Stimulated activated CD8-positive, alpha-beta memory T cell treated with anti-CD3 and anti-CD28 coated beads, Interleukin-15, amount 100 ng/mL, for 24 hours (primary cell): ENCODE measurements around the gene ARL13B.
"Not testable (repeated sequence)": the region's sequence is repeated elsewhere in the genome, so short reads cannot be mapped to it uniquely, and the experiment has no call there.

Experiments
- DNase-seq: peaks from one replicate; pipeline ENCODE4 v3.0.0-alpha.2; 2020; ENCODE audit warnings: low read depth

Gene ARL13B

DNA sequence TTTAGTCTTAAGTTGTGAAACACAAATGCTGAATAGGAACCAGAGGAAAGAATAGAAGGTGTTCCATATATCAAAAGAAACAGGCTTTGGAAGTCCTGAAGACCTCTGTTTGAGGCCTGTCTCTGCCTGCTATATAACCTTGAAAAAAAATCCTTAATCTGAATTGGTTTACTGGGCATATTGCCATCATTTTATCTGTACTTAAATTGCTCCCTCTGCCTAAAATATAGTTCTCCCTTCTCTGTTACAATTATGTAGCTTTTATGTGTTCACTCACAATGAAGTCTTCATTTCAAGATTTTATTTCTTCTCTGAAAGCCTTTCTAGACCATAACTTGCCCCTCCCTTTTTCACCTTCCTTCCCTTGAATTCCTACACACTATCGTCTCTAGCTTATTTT is 21.2 kb downstream of the ARL13B start:
- no peak for DNase-seq

DNA sequence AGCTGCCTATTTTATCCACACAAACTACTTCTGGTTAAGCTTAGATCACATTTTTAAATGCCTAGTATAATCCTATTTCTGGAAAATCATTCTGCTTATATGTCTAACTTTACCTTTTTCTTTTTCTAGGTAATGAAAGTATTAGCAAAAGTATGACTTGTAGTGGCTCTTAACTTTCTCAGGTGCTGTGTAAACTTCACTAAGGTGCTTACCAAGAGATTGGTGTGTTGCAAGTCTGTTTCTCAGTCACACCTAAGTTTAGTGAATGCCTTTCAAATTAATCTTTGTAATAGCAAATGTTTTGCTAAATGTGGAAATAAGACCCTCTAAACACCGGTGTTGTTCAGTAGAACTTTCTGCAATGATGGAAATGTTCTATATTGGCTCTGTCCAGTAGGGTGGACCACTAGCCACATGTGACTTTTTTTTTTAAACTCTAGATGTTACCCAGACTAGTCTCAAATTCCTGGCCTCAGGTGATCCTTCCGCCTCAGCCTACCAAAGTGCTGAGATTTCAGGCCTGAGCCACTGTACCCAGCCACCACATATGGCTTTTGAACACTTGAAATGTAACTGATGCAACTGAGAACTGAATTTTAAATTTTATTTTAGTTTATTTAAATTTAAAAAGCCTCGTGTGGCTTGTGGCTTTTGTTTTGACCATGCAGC is 22.0 kb downstream of the ARL13B start:
- DNase-seq: no peak

DNA sequence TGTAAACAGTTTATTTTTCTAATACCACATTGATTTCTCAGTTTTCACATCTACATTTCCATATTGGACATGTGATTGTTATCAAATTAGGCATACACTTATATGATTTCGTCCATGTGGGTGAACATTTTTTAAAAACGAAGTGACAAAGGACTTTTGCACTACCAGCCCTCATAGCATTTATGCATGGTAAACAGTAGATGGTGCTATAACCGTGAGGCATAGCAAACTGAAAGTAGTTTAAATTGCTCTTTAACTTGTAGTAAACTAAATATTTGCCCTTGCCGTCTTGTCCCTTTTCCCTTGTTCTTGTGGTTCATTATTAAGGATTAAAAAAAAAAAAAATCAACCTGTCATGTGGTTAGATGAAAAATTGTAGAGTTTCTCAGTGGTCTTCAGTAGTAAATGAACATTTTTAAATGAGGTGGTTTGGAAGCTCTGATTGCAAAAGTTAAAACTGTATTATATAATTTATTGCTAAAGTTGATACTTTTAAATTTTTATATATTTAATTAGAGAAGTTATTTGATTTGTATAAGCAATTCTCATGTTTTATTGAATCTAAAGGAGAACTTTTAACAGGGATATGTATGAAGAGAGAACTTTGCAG is 24.5 kb downstream of the ARL13B start:
- no peak for DNase-seq

DNA sequence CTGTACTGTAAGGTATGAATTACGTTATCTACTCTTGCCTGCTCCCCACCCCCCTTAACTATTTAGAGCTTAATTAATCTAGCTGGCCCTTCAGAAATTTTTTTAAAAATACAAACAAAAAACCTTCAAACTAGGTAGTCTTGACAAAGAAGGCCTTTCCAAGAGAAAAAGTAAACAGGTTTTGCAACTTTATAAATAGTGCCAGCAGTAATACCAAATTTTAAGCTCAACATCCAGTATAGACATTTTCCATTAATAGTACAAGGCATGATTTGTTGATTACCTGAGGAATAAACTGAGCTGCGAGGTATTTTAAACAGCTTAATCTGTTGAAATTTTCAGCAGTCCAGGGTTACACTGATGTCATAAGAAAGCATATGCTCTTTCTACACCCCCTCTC is 28.3 kb downstream of the ARL13B start:
- no peak for DNase-seq

DNA sequence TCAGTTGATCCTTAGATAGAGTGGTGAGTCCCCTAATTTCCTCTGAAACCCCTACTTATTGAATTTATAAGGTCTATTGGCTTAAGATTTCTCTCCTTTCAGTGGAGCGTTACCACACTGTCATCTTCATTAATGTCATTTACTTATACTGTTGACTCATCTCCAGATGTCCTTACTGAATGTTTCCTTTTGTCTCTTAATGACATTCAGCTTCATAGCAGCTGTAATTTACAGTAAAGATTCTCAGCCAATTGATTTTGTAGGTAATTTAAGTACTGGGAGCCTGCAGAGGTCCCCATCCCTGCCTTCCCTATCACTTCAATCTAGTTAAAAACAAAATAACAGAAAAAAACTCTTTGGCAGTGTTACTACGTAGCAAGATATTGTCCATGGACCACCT is 29.7 kb downstream of the ARL13B start:
- no peak for DNase-seq

DNA sequence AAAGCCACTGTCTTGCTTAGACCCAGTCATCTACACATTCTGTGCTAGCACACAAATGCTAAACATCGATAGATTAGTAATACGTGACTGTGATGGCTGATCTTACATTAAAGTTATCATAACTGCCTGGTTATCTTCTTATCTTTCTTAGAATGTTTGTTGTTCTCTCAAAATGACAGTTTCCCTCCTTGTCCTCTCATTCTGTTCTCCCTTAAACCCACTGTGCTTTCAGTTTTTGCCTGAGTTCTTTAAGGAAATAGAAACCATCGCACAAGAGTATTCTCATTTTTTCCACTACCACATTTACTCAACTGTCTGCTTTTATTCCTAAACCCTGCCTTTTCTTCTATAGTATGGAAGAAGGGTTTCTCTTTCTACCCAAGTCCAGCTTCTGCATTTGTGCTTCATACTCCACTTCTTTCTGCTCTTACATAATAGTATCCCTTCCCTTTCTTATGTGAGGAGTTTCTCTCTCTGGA is 31.3 kb downstream of the ARL13B start:
- DNase-seq: no peak

DNA sequence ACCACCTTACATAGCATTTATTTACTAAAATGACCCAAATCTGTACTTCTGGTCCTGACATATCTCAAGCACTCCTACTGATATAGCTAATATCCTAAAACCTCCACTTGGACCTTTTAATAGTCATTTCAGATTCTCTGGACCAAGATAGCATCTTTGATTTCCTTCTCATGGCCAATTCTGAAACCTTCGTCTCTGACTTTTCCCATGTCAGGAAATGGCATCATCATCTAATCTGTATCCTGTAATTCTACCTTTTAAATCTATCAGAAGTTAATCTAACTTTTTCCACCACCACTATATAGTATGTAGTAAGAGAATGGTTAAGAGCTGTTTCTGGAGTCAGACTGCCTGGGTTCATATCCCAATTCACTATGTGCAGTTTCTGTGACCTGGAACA is 32.2 kb downstream of the ARL13B start:
- DNase-seq: no peak

DNA sequence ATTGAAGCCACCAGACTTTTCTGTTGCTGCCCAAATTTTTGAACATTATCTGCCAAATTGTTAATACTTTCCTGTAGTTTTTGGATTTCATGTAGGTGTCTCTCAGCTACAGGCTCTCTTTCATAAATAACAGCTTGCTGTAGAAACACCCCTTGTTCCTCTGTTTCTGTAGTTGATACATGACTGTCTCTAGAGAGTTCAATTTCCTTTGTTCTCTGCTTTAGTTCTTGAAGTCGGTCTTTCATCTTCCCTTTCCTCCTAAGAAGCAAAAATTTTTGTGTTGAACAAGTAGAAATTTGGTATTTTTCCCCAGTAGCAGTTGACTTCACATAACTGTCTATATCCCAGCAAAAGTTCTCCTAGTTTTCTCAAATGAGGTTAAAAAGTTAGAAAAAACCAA is 35.1 kb downstream of the ARL13B start:
- no peak for DNase-seq

DNA sequence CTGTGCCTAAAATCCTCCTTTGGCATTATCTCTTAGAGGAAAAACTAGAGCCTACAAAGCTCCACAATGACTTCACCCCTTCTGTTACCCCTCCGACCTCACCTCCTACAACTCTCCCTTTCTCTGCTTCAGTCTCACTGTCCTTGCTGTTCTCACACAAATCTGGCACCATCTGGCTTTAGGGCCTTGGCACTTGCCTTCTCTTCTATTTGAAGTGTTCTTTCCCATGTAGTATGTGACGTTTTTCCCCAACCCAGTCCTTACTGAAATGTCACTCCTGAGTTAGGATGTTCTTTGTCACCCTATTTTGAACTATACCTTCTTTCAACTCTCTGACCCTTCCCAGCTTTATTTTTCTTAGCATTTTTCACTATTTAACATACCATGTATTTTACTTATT is 39.7 kb downstream of the ARL13B start:
- no peak for DNase-seq

DNA sequence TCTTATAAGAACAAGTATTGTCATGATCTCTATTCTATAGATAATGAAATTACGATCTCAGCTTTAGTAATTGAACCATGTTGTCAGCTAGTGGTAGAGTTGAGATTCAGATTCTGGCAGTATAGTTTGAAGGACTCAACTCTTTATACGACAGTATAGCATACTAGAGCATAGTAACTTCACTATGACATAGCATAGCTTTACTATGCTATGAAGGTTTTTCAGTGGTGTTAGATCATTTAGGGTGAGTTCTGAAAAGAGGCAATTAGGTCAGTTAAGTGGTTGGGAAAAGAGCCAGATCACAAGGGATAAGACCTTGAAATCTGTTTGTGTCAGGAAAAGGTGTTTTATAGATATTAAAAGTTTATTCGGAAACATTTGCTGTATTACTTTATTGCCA is 40.3 kb downstream of the ARL13B start:
- no peak for DNase-seq

DNA sequence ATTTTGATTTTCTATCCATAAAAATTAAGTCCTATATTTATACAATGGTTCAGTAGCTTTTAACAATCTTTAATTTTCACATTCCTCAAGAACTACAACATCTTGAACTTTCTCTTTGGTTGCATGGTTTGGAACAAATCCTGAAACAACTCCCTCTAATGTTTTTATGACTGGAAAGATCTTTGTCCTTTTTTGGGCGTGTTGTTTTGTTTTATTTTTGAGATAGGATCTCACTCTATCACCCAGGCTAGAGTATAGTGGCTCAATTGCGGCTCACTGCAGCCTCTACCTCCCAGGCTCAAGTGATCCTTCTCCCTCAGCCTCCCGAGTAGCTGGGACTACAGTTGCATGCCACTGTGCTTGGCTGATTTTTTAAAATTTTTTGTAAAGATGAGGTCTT is 44.4 kb downstream of the ARL13B start:
- DNase-seq: no peak

DNA sequence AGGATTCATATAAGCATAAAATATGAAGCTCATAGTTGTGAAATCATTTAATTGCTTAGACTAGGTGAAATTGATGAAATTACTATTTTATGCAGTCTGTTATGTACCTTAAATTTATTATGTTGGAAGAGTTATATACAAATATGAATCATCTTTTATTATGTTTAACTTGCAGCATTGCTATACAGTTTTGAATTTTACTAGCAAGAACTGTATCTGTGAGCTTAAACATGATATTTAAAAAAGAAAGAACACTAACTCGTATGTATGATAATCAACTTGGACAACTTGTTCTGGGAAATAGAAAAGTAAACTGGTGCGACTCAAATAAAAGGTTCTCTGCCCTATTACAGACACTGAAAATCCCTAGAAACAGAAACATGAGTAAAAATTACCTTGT is 46.7 kb downstream of the ARL13B start:
- DNase-seq: no peak

DNA sequence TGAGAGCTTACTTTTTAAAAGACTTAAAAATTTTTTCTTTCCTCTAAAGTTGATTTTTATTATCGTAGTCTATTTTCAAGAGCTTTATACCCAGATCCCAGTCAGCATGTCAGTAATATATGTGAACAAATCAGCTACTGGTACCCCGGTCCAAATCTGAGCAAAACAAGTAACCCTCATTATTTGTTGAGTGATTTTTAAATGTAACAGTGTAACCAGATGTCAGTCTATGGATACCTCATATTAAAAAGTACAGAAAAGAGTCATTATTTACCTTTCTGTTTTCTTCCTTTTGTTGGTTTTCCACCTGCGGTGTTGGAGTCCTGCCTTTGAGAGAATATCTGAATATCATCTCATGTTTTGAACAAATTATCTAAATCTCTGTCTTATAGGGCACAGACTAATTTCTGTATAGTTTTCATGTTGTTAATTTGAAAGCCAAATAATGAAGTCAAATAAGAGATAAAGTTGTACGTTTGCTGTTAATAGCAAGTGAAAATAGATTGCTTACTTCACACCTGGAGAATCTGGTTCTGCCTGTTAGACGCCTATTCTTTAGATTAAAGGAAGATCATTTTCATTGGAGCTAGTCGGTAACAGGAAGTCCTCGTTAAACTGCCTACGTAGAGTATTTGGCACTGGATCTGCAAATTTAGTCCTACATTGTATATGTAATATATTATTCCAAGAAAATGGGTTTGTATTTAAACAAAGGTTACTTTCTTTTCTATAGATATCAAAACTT is 48.3 kb downstream of the ARL13B start, which contains the start of gene STX19:
Gene STX19, minus strand, starts transcription at position 505 of the 745 bp plus-strand sequence. CDS start 13,328 bp downstream, outside the sequence.
- DNase-seq: no peak

DNA sequence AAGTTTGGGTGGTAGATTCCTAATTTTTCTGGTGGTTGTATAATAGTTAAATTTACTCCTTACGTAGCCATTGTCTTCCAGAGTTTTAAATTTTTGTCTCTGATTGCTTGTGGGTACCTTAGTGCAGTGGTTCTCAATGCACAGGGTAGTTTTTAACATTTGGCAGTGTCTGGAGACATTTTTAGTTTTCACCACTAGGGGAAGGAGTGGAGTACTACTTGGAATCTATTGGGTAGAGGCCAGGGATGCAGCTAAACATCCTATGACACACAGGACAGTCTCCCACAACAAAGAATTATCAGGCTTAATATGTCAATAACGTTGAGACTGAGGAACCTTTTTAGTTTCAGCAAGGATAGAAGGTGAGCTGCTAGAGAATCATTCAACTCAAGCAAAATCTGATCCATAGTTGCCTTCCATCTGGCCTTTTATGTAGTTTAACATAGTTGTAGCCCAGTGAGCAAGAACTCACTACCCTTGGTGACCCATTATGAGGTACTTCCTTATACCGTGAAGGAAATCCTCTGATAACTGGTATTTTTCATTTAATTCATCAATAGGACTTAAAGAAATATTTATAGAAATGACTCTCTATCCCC is 57.1 kb downstream of the ARL13B start:
- DNase-seq: no peak

DNA sequence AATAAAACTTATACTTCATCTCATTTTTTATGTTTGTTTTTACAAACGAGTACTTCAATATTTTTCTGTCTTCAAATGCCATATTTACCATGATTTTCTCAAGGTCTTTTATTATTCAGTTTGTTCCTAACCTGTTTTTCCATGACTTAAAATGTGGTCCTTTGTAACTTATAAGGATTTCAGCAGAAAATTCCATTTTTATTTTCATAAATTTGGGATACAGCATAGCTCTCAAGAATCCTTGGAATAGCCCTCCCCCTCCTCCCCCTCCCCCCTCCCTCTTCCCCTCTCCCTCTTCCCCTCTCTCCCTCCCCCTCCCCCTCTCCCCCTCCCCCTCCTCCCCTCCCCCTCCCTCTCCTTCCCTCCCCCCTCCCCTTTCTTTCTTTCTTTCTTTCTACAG is 63.3 kb downstream of the ARL13B start:
- DNase-seq: no peak

DNA sequence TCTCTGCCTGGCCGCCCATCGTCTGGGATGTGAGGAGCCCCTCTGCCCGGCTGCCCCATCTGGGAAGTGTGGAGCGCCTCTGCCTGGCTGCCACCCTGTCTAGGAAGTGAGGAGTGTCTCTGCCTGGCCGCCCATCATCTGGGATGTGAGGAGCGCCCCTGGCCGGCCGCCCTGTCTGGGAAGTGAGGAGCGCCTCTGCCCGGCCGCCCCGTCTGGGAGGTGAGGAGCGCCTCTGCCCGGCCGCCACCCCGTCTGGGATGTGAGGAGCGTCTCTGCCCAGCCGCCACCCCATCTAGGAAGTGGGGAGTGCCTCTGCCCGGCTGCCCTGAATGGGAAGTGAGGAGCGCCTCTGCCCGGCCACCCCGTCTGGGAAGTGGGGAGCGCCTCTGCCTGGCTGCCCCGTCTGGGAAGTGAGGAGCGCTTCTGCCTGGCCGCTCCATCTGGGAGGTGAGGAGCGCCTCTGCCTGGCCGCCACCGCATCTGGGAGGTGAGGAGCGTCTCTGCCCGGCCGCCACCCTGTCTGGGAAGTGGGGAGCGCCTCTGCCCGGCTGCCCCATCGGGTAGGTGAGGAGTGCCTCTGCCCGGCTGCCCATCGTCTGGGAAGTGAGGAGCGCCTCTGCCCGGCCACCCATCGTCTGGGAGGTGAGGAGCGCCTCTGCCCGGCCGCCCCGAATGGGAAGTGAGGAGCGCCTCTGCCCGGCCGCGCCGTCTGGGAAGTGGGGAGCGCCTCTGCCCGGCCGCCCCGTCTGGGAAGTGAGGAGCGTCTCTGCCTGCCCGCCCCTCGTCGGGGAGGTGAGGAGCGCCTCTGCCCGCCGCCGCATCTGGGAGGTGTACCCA is 64.4 kb downstream of the ARL13B start:
- not testable (repeated sequence) for DNase-seq

DNA sequence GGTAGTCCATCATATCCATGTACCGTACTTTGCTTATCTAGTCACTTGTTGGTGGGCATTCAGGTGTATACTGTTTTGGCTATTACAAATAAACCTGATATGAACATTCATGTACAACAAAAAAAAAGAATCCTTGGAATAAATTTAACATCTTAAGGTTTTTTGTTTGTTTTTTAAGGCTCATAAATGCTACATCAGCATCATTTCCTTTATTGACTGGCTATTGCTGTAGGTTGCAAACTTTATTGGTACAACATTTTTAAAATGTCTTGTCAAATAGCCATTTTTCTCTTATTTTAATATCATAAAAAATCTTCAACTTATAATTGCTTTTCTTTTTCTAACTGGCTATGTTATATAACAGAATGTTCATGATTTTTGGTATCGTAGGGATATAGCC is 66.6 kb downstream of the ARL13B start:
- DNase-seq: no peak

DNA sequence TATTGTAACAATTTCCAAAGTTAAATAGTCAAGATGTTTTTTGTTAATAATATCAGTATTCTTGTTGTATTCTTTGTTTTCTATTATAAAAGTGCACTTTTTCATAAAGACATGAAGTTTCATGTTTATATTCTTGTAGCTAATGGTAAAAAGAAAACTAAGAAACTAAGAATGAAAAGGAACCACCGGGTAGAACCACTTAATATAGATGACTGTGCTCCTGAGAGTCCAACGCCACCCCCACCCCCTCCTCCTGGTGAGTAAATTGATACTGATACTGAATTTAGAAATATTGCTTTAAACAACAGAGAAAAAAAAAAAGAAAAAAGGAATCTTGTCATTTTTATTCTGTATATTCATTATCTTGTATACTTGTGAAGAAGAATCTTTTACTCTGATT is 69.3 kb downstream of the ARL13B start:
- no peak for DNase-seq

DNA sequence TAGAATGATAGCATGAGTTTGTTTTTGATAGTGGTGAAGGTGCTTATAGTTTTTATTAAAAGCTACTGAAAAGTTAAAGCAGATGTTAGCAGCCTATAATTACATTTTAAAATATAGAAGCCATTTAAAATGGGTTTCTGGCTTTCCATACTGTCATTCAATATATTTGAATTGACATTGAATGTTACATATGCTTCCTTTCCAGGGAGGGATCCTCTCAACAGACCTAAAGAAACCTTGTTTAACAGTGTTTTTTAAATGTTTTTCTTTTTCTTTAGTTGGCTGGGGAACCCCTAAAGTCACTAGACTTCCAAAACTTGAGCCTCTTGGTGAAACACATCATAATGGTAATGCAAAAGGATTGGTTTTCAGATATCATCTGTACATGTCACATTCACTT is 70.6 kb downstream of the ARL13B start:
- no peak for DNase-seq

DNA sequence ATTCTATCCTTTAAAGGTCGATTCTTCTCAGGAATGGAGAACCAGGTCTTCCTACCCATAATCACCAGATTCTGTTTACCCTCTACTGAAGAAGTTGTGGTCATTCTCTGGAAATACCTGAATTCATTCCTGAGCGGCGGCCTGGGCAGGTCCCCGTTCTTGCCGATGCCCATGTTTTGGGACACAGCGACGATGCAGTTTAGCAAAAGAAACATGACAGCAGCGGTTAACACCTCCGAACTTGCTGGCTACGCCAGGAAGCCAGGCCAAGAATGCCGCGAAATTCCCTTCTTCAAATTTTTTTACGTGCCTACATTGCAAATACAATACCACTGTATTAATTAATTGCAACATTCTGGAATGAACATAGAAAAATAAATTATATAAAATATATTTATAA is 81.3 kb downstream of the ARL13B start:
- no peak for DNase-seq

DNA sequence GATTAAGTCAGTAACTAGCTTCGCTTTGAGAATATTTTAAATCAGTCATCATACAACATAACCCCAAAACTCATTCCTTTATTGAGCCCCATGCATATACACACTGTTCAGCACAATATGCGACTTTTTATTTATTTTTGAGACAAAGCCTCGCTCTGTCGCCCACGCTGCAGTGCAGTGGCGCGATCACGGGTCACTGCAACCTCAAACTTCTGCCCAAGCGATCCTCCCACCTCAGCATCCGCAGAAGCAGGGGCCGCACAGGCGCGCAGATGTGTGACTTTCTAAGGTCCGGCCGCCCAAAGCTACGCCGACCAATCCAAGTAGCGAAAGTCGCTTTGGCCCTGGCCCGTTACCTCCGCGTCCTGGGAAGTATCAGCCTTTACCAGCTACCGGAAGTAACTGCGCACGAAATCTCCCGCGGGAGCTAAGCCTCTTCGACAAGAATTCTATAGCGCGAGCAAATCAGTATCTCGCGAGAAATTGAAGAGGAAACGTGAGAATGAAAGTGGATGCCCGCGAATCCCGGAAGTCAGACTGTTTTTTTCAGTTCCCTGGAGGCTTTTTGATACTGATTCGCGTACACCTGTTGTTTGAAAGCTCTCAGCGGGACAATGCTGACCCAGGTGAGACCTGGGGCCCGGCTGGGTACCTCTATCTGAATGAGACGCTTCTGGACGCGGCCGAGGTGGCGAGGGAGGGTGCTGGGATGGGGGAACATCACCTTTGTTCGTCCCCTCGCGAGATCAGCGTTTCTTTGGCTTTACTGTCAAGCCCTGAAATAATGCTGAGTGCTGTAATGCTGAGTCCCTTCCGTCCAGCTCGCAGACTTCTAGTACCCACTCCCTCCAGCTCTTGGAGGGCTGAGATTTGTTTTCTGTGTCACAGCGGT is 82.8 kb downstream of the ARL13B start, which contains the start of the genes DHFR2 and NSUN3:
Gene DHFR2, minus strand, starts transcription at position 404 of the 892 bp plus-strand sequence. CDS start 1,405 bp downstream, outside the sequence.
Gene NSUN3, plus strand, starts transcription at position 549 of the 892 bp plus-strand sequence. Its CDS starts 66 bp downstream, at position 615.
- peak; percentile 52 for DNase-seq
